Tibial artery (tissue), 4 donors: Measurements from ENCODE around the gene PCARE.

Experiments
- DNase-seq, 2 donors: peaks; one replicate each; pipeline ENCODE4 v3.0.0-alpha.2; 2019
- H3K27ac ChIP-seq, 2 donors: fragments of 200-600 bp; sonication (generic) in 1 of 2; 1 replicate in 1 of 2; 2 replicates in 1 of 2; pipeline ENCODE4 v1.5.1; 2018 to 2019; ENCODE audit warnings: mild to moderate bottlenecking in 1 of 2
- H3K27me3 ChIP-seq, 2 donors: fragments of 200-600 bp; sonication (generic) in 1 of 2; one replicate each; pipeline versions ENCODE4 v1.5.1 to v1.6.0; 2016 to 2019
- H3K36me3 ChIP-seq, 3 donors: fragments of 200-600 bp; sonication (generic) in 2 of 3; one replicate each; pipeline ENCODE4 v1.5.1; 2016 to 2019; ENCODE audit warnings: mild to moderate bottlenecking in 2 of 3
- H3K4me1 ChIP-seq, 4 donors: fragments of 200-600 bp; sonication (generic) in 2 of 4; 1 replicate in 3 of 4; 2 replicates in 1 of 4; pipeline ENCODE4 v1.5.1; 2016 to 2019
- H3K4me3 ChIP-seq, 2 donors: fragments of 200-600 bp; sonication (generic) in 1 of 2; 1 replicate in 1 of 2; 2 replicates in 1 of 2; pipeline ENCODE4 v1.5.1; 2018 to 2019; ENCODE audit warnings: mild to moderate bottlenecking in 2 of 2
- H3K9me3 ChIP-seq, 3 donors: fragments of 200-600 bp; sonication (generic) in 1 of 3; one replicate each; pipeline ENCODE4 v1.5.1; 2016 to 2019
- intact Hi-C: fragments of 100-400 bp; cut with DNase I; formaldehyde crosslinking; loops from one replicate; pipeline ENCODE4 v1.15.0; 2023; ENCODE audit warnings: low total_unique reads
- TF ChIP-seq, protein P1 (sequence below), 2 experiments: fragments of 200-600 bp in 1 of 2; fragments of 450-650 bp in 1 of 2; IDR thresholded peaks; one replicate each; pipeline ENCODE4 v1.5.1; 2017 to 2019; ENCODE audit warnings: antibody characterized with exemption in 2 of 2, mild to moderate bottlenecking in 1 of 2, moderate library complexity in 1 of 2

Gene PCARE

GRCh38 chr2:29074411-29074810 lies at the start of gene PCARE:
Gene PCARE (minus strand): TSS chr2:29074523. CDS start chr2:29074261, 262 bp downstream.
- intact Hi-C loops: no loop called here
- TF ChIP-seq, protein P1, sequence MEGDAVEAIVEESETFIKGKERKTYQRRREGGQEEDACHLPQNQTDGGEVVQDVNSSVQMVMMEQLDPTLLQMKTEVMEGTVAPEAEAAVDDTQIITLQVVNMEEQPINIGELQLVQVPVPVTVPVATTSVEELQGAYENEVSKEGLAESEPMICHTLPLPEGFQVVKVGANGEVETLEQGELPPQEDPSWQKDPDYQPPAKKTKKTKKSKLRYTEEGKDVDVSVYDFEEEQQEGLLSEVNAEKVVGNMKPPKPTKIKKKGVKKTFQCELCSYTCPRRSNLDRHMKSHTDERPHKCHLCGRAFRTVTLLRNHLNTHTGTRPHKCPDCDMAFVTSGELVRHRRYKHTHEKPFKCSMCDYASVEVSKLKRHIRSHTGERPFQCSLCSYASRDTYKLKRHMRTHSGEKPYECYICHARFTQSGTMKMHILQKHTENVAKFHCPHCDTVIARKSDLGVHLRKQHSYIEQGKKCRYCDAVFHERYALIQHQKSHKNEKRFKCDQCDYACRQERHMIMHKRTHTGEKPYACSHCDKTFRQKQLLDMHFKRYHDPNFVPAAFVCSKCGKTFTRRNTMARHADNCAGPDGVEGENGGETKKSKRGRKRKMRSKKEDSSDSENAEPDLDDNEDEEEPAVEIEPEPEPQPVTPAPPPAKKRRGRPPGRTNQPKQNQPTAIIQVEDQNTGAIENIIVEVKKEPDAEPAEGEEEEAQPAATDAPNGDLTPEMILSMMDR (IDR thresholded peaks at IDR 0.05): no peak
- H3K27ac ChIP-seq: no peak within 1 kb of the TSS

DNA sequence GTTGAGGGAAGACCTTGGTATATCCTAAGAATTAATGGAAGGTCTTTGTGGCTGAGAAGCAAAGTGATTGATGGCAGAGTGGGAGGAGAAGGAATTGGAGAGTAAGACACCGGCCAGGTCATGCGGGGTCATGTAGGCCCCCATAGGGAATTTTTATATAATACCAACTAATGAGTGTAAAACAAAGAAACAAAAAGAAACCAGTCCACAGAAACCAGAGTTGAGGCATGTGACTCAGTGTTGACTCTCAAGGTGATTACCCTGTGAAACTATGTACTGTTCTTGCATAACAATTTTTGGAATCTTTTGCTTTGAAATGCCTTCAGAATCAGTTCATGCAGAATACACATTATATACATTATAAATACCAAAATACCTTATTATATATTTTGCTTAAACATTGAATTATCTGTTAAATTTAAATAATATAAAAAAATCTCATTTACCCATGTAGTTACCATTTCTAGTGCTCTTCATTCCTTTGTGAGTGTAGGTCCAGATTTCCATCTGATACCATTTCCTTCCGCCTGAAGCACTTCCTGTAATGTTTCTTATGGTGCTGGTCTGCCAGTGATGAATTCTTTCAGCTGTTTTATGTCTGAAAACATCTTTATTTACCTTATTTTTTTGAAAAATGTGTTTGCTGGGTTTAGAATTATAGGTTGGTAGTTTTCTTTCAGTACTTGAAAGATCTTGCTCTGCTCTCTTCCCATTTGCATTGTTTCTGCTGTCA lies 49.5 kb upstream of the PCARE start:
- Histone ChIP-seq H3K4me1 (peaks cover 0 to 37% (median 2%) of the 10 kb centered on the region in 4 donors), H3K27ac (no peak overlapping the region), H3K27me3 (no peaks in the 10 kb centered on the region), H3K4me3 (no peak overlapping the region), H3K9me3 (no peaks in the 10 kb centered on the region), H3K36me3 (peaks cover 5 to 27% (median 10%) of the 10 kb centered on the region in 3 donors)
- no peak for DNase-seq
- TF ChIP-seq, protein P1 (IDR thresholded peaks at IDR 0.05): no peak
- intact Hi-C loops: no loop called here

More at GRCh38 chr2:29074411-29074810, at the start of gene PCARE:
- Histone ChIP-seq H3K4me1 (no peaks in the 10 kb centered on the region), H3K36me3 (no peaks in the 10 kb centered on the region), H3K4me3 (no peak within 1 kb of the TSS), H3K27me3 (no peaks in the 10 kb centered on the region), H3K9me3 (no peaks in the 10 kb centered on the region)
- DNase-seq: no peak

DNA sequence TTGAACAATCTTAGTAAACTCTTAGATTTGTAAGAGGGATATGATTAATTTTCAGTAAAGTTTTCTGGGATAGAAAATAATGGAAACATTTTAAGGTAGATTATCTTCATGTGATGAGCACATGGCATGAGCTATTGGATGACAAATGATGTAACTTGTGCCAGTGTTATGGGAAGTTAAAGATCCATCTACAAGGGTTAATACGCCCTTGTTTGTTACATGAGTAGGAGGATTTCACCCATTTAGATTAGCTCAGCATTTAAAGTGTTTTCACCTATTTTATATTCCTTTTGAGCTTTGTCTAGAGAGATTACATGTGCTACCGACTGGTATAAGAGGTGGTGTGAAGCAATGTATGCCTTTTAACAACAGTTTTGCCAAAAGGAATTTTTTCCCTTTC lies 46.5 kb upstream of the PCARE start:
- intact Hi-C loops: no loop called here
- Histone ChIP-seq H3K9me3 (no peaks in the 10 kb centered on the region), H3K36me3 (peaks cover 5 to 27% (median 10%) of the 10 kb centered on the region in 3 donors), H3K4me1 (peaks cover 0 to 43% (median 12%) of the 10 kb centered on the region in 4 donors), H3K27ac (no peak overlapping the region), H3K27me3 (no peaks in the 10 kb centered on the region), H3K4me3 (no peak overlapping the region)
- TF ChIP-seq, protein P1 (IDR thresholded peaks at IDR 0.05): no peak
- no peak for DNase-seq

DNA sequence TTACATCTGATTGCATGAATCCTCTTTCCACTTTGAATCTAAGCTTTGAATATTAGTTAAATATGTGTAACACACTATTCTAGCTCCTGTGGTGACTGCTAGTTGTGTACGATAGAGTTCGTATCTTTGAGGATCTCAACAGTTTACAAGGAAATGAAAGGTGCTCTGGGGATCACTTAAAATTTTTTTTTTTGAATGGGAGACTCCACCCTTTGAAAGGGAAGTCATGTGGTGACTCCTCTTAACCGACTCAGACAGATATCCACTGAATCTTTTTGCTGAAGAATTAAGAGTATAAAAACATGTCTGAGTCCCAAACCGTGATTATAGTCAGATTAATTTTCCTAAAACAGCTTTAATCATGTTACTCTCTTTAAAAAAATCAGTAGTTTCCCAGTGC lies 44.9 kb upstream of the PCARE start:
- intact Hi-C loops: no loop called here
- TF ChIP-seq, protein P1 (IDR thresholded peaks at IDR 0.05): no peak
- DNase-seq: no peak
- no peak overlapping the region for H3K4me3 ChIP-seq
- H3K9me3 ChIP-seq: no peaks in the 10 kb centered on the region
- no peak overlapping the region for H3K27ac ChIP-seq
- H3K4me1 ChIP-seq: peaks cover 0 to 43% (median 14%) of the 10 kb centered on the region in 4 donors
- H3K36me3 ChIP-seq: peaks cover 0 to 17% (median 4%) of the 10 kb centered on the region in 3 donors
- no peaks in the 10 kb centered on the region for H3K27me3 ChIP-seq

GRCh38 chr2:29117636-29118303 lies 43.4 kb upstream of the PCARE start:
- Histone ChIP-seq H3K27ac (peak overlapping the region in 1 of 2 donors; percentile 78), H3K36me3 (peaks cover 0 to 4% (median 0%) of the 10 kb centered on the region in 3 donors), H3K27me3 (no peaks in the 10 kb centered on the region), H3K4me1 (peaks cover 0 to 37% (median 12%) of the 10 kb centered on the region in 4 donors), H3K9me3 (no peaks in the 10 kb centered on the region), H3K4me3 (no peak overlapping the region)
- intact Hi-C loops: no loop called here
- no peak for DNase-seq
- TF ChIP-seq, protein P1 (IDR thresholded peaks at IDR 0.05): no peak
